K562 (cell line): Measurements from ENCODE around the gene C22orf39. TPM values are rescaled to one million over a fixed set of nuclear protein-coding genes. Genes with fewer than 3 reads are reported as not detected.

ENCODE experiments used
- ARNT ChIP-seq, 2 experiments: fragments of 450-650 bp; IDR thresholded peaks; 2 replicates each; pipeline ENCODE4 v1.6.1; 2016; ENCODE audit warnings: mild to moderate bottlenecking in 1 of 2
- BCLAF1 ChIP-seq, 2 experiments: fragments of 450-650 bp in 1 of 2; IDR thresholded peaks; 2 replicates each; pipeline ENCODE4 v1.6.1; 2011 to 2017; ENCODE audit warnings: low read depth in 2 of 2, antibody characterized with exemption in 1 of 2, borderline replicate concordance in 1 of 2, low read length in 1 of 2, mild to moderate bottlenecking in 1 of 2, mixed read lengths in 1 of 2; ENCODE audit not compliant: control insufficient read depth in 1 of 2
- CREBBP ChIP-seq: IDR thresholded peaks from one replicate; pipeline ENCODE4 v1.6.1; 2012; ENCODE audit warnings: low read depth, mild to moderate bottlenecking, control low read depth, inconsistent platforms, low read length
- EP300 ChIP-seq: IDR thresholded peaks from 2 replicates; pipeline ENCODE4 v1.6.1; 2012; ENCODE audit warnings: low read length, improper control_type of control experiment
- FOXK2 ChIP-seq, 2 experiments: fragments of 450-650 bp; IDR thresholded peaks in 1 of 2; conservative IDR thresholded peaks in 1 of 2; 2 replicates each; pipeline ENCODE4 v1.6.1; 2016; ENCODE audit warnings: low read depth in 2 of 2, mild to moderate bottlenecking in 1 of 2
- GTF2F1 ChIP-seq: IDR thresholded peaks from 2 replicates; pipeline ENCODE4 v1.6.1; 2011; ENCODE audit warnings: low read depth, low read length, improper control_type of control experiment
- HMGXB4 ChIP-seq: sonication (generic); formaldehyde crosslinking; IDR thresholded peaks from 2 replicates; pipeline ENCODE4 v1.8.1; 2023; ENCODE audit warnings: mild to moderate bottlenecking, missing genetic modification reagents
- ILK ChIP-seq: fragments of 450-650 bp; IDR thresholded peaks from 2 replicates; pipeline ENCODE4 v1.6.1; 2016; ENCODE audit warnings: missing genetic modification characterization, low read depth, mild to moderate bottlenecking, missing compliant biosample characterization, moderate library complexity, borderline replicate concordance
- NCOA2 ChIP-seq, 2 experiments: fragments of 450-650 bp; IDR thresholded peaks; 2 replicates each; pipeline ENCODE4 v1.6.1; 2018; ENCODE audit warnings: mild to moderate bottlenecking in 2 of 2, moderate library complexity in 1 of 2; ENCODE audit not compliant: partially characterized antibody in 2 of 2
- PHF20 ChIP-seq: fragments of 450-650 bp; IDR thresholded peaks from 2 replicates; pipeline ENCODE4 v1.6.1; 2018; ENCODE audit not compliant: partially characterized antibody
- RAD51 ChIP-seq: fragments of 450-650 bp; IDR thresholded peaks from 2 replicates; pipeline ENCODE4 v1.7.1; 2016; ENCODE audit warnings: low read depth, mild to moderate bottlenecking, borderline replicate concordance
- SP1 ChIP-seq: sonication (generic); formaldehyde crosslinking; IDR thresholded peaks from 2 replicates; pipeline ENCODE4 v1.8.1; 2022; ENCODE audit warnings: mild to moderate bottlenecking, missing genetic modification reagents
- ZNF197 ChIP-seq: fragments of 200-800 bp; sonication (Bioruptor generic); IDR thresholded peaks from 2 replicates; pipeline ENCODE4 v1.6.1; 2016; ENCODE audit warnings: low read depth, missing genetic modification characterization, missing compliant biosample characterization
- ZNF507 ChIP-seq: conservative IDR thresholded peaks from 2 replicates; pipeline ENCODE4 v1.6.1; 2017; ENCODE audit warnings: missing genetic modification characterization, missing compliant biosample characterization
- polyA plus RNA-seq, 8 experiments: library from polyadenylated mRNA; depleted of rRNA in 4 of 8; stranded (reverse) in 5 of 8; unstranded in 3 of 8; fragments of >200 nt; fragmentation: Nextera tagmentation in 2 of 8; fragmentation: Illumina TruSeq in 1 of 8; extraction: Ambion mirVana in 2 of 8; extraction: Trizol in 1 of 8; gene quantifications; 2 replicates each; pipeline versions ENCODE4 v1.2.1 to v1.2.3, GENCODE V29; 2011 to 2014; ENCODE audit warnings: inconsistent platforms in 1 of 8, missing spikeins in 1 of 8
- total RNA-seq, 7 experiments: library from RNA; depleted of rRNA in 6 of 7; stranded (reverse); fragments of >200 nt in 6 of 7; fragmentation: Illumina TruSeq in 2 of 7; extraction: Trizol in 2 of 7; gene quantifications; 2 replicates each; pipeline versions ENCODE4 v1.2.1 to v1.2.3, GENCODE V29; 2011 to 2021; ENCODE audit warnings: low replicate concordance in 1 of 7
- TF ChIP-seq, protein P1 (sequence below), 2 experiments: IDR thresholded peaks; 2 replicates each; pipeline ENCODE4 v1.6.1; 2012; ENCODE audit warnings: improper control_type of control experiment in 2 of 2, low read depth in 2 of 2, low read length in 2 of 2, borderline replicate concordance in 1 of 2
- TF ChIP-seq, protein P2 (sequence below): fragments of 250-450 bp; sonication (Bioruptor Pico); IDR thresholded peaks from 2 replicates; pipeline ENCODE4 v1.5.0; 2020; ENCODE audit warnings: mild to moderate bottlenecking, borderline replicate concordance

Gene C22orf39
- total and polyA plus RNA-seq, 9 of the 15 experiments (the other 6 are each of a cell fraction or from before 2014, with no cell fraction given), result 20.4 to 139 (median 66.8) TPM

DNA sequence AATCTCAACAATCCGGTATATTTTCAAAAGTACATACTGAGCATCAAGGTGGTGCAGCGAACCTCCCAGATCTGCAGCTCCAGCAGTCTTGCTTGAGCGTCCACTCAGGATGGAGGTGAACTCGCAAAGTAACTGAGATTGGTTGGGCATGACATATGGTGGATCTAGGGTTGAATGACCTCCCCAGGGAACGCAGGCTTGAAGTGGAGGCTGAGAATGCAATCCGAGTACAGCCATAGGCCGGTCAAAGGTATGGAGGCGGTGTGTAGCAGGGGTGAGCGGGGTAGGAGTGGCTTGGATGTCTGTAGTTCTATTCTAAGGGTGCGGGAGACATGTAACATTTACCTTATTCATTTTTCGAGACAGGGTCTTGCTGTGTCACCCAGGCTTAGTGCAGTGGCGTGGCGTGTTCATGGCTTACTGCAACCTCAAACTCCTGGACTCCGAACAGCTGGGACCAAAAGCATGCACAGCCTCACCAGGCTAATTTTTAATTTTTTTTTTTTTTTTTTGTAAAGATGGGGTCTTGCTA, 631 bp upstream of the C22orf39 start (continued):
- TF ChIP-seq, protein P1, sequence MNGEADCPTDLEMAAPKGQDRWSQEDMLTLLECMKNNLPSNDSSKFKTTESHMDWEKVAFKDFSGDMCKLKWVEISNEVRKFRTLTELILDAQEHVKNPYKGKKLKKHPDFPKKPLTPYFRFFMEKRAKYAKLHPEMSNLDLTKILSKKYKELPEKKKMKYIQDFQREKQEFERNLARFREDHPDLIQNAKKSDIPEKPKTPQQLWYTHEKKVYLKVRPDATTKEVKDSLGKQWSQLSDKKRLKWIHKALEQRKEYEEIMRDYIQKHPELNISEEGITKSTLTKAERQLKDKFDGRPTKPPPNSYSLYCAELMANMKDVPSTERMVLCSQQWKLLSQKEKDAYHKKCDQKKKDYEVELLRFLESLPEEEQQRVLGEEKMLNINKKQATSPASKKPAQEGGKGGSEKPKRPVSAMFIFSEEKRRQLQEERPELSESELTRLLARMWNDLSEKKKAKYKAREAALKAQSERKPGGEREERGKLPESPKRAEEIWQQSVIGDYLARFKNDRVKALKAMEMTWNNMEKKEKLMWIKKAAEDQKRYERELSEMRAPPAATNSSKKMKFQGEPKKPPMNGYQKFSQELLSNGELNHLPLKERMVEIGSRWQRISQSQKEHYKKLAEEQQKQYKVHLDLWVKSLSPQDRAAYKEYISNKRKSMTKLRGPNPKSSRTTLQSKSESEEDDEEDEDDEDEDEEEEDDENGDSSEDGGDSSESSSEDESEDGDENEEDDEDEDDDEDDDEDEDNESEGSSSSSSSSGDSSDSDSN (IDR thresholded peaks at IDR 0.05; ENCODE audit: borderline replicate concordance in 1 of 2, low read depth in 2 of 2, low read length in 2 of 2), result no peak
- no peak for TF ChIP-seq ILK (tag)
- no peak for TF ChIP-seq SP1 (CRISPR knock-in tag)
- no peak for TF ChIP-seq ARNT (IDR thresholded peaks at IDR 0.05)
- no peak for TF ChIP-seq CREBBP
- 0 out of 2 replicates have a peak, but pooled peaks have one; percentile 67 for TF ChIP-seq GTF2F1
- no peak for TF ChIP-seq HMGXB4 (CRISPR knock-in tag)
- TF ChIP-seq FOXK2 (conservative IDR thresholded peaks at IDR 0.05 in 1 of 2, IDR thresholded peaks at IDR 0.05 in 1 of 2; ENCODE audit: low read depth in 2 of 2), result no peak; a peak in 1 of 4 replicates
- TF ChIP-seq, protein P2, sequence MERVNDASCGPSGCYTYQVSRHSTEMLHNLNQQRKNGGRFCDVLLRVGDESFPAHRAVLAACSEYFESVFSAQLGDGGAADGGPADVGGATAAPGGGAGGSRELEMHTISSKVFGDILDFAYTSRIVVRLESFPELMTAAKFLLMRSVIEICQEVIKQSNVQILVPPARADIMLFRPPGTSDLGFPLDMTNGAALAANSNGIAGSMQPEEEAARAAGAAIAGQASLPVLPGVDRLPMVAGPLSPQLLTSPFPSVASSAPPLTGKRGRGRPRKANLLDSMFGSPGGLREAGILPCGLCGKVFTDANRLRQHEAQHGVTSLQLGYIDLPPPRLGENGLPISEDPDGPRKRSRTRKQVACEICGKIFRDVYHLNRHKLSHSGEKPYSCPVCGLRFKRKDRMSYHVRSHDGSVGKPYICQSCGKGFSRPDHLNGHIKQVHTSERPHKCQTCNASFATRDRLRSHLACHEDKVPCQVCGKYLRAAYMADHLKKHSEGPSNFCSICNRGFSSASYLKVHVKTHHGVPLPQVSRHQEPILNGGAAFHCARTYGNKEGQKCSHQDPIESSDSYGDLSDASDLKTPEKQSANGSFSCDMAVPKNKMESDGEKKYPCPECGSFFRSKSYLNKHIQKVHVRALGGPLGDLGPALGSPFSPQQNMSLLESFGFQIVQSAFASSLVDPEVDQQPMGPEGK (CRISPR knock-in tag), result no peak
- no peak for TF ChIP-seq EP300
- no peak for TF ChIP-seq NCOA2 (IDR thresholded peaks at IDR 0.05; ENCODE audit: partially characterized antibody in 2 of 2)
- TF ChIP-seq ZNF197 (CRISPR knock-in tag), result no peak
- TF ChIP-seq RAD51, result no peak
- TF ChIP-seq PHF20, result no peak
- no peak for TF ChIP-seq ZNF507 (tag)
- no peak for TF ChIP-seq BCLAF1 (IDR thresholded peaks at IDR 0.05; ENCODE audit: borderline replicate concordance in 1 of 2, control insufficient read depth in 1 of 2, low read depth in 2 of 2, low read length in 1 of 2)
